GM08714 (cell line): ENCODE results near the gene LGALS3BP.

Source experiments
- H3K4me3 ChIP-seq: fragments of 200-500 bp; sonication (Bioruptor generic); 2 replicates; pipeline ENCODE4 v1.5.1; 2014; ENCODE audit warnings: mild to moderate bottlenecking, low read length, inconsistent platforms
- ZNF274 ChIP-seq: IDR thresholded peaks from 2 replicates; pipeline ENCODE4 v1.6.1; 2012; ENCODE audit warnings: mild to moderate bottlenecking, low read depth, low read length

Gene LGALS3BP

GRCh38 chr17:78924481-78925151 lies 55.1 kb downstream of the LGALS3BP start:
- no peak overlapping the region; the same call in 1 of the 2 replicates for H3K4me3 ChIP-seq
- TF ChIP-seq ZNF274, result no peak

DNA sequence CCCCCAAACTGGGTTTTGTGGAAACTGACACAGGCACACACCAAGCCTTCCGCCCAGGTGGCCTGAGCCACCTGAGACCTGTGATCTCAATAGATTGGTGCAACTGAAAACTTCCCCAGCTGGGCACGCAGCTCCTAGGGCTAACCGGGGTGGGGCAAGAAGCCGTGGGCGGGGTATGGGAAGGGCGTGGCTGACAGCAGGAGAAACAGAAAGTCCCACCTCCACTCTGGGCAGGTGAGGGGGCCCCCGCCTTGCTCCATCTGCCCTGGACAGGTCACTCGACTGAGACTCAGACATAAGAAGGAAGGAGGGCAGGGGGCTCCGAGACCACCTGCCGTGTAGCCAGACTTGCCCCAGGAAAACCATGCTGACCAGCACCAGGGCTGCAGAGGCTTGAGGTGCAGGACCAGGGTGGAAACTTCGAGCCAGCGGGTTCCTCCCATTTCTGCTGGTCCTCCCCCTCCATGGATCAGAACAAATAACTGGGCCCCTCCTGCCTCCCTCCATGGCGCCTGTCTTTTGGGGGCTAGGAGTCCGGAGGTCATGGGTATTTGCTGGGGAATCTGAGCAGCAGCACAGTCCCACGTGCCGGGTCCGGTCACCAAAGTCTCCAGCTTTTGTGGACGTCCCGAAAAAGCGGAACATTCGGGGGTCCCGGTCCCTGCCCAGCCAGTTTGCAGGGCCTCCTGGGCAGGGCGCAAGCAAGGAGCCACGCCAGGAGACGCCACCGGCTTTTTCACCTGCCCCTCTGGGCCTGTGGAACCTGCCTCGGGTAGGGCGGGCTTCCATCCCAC lies 55.9 kb downstream of the LGALS3BP start:
- TF ChIP-seq ZNF274, result no peak
- H3K4me3 ChIP-seq, result no peak overlapping the region

GRCh38 chr17:78922816-78923498 lies 56.8 kb downstream of the LGALS3BP start:
- TF ChIP-seq ZNF274, result no peak
- H3K4me3 ChIP-seq, result no peak overlapping the region

DNA sequence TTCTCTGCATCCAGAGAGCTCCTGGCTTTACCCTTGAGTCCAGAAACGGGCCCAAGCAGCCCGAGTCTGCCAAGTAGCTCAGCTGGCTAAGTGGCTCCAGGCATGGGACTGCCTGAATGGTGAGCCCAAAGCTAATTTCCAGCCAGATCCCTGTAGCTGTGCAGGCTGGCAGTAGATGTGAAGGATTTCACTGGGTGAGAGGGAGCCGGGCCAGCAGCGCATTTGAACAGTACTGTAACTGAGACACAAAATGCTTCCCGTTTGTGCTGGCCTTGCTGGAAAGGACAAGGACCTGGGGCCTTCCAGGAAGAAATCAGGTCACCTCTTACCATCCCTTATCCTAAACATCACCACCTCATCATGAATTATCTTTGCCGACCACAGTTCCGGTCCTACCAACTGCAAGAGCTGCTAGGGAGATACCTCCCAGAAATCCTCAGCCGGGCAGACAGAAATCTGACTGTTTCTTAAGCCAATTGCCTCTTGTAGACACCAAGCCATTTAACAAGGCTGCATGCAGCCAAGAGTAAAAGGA lies 58.2 kb downstream of the LGALS3BP start:
- no peak overlapping the region for H3K4me3 ChIP-seq
- no peak for TF ChIP-seq ZNF274
